HAP-1 (cell line): ENCODE measurements around the gene SPATC1L.
"Not testable (repeated sequence)": the region's sequence is repeated elsewhere in the genome, so short reads cannot be mapped to it uniquely, and the experiment has no call there.

Experiments used
- DNase-seq, 2 experiments: peaks; one replicate each; pipeline ENCODE4 v3.0.0-alpha.2; 2016 to 2020; ENCODE audit warnings: low spot score in 2 of 2
- H3K27me3 ChIP-seq: fragments of 250-450 bp; sonication (Bioruptor Pico); 2 replicates; pipeline ENCODE4 v1.5.1; 2020; ENCODE audit warnings: low read depth, mild to moderate bottlenecking, moderate library complexity
- H3K36me3 ChIP-seq: fragments of 250-450 bp; sonication (Bioruptor Pico); replicated peaks from 2 replicates; pipeline ENCODE4 v1.5.1; 2020; ENCODE audit warnings: mild to moderate bottlenecking
- H3K4me1 ChIP-seq: fragments of 250-450 bp; sonication (Bioruptor Pico); 2 replicates; pipeline ENCODE4 v1.5.1; 2020; ENCODE audit warnings: mild to moderate bottlenecking
- H3K4me3 ChIP-seq: fragments of 250-450 bp; sonication (Bioruptor Pico); 2 replicates; pipeline ENCODE4 v1.5.1; 2020; ENCODE audit warnings: mild to moderate bottlenecking, moderate library complexity
- H3K9me3 ChIP-seq: fragments of 250-450 bp; sonication (Bioruptor Pico); 2 replicates; pipeline ENCODE4 v1.5.1; 2020; ENCODE audit warnings: mild to moderate bottlenecking, moderate library complexity
- in situ Hi-C: fragments of 300-500 bp; cut with MboI; formaldehyde crosslinking; loops from 3 replicates; pipeline ENCODE4 v1.14.3; 2020; ENCODE audit warnings: low sequenced_read_pairs, inconsistent platforms, mixed read lengths

SPATC1L gene

GRCh38 chr21:46210378-46211136 lies 26.3 kb upstream of the SPATC1L start:
- Histone ChIP-seq H3K4me3 (no peak overlapping the region), H3K27me3 (no peaks in the 10 kb centered on the region), H3K36me3 (peaks cover 51% of the 10 kb centered on the region), H3K9me3 (no peaks in the 10 kb centered on the region), H3K4me1 (no peaks in the 10 kb centered on the region)
- in situ Hi-C loops, result no loop called here
- DNase-seq, result no peak

- no peaks in the 10 kb centered on the region for H3K27me3 ChIP-seq
- H3K9me3 ChIP-seq, result no peaks in the 10 kb centered on the region
- no peak for DNase-seq
- in situ Hi-C loops, result no loop called here
- peaks cover 58% of the 10 kb centered on the region for H3K36me3 ChIP-seq
- no peaks in the 10 kb centered on the region for H3K4me1 ChIP-seq
- no peak overlapping the region for H3K4me3 ChIP-seq
These were observed 24.8 kb upstream of the SPATC1L start for GRCh38 chr21:46208761-46209721.

- Histone ChIP-seq H3K36me3 (peaks cover 56% of the 10 kb centered on the region), H3K9me3 (no peaks in the 10 kb centered on the region), H3K4me3 (no peak overlapping the region), H3K27me3 (no peaks in the 10 kb centered on the region), H3K4me1 (no peaks in the 10 kb centered on the region)
- in situ Hi-C loops, result no loop called here
- DNase-seq, result no peak
These were observed 23.8 kb upstream of the SPATC1L start for GRCh38 chr21:46207920-46208591.

DNA sequence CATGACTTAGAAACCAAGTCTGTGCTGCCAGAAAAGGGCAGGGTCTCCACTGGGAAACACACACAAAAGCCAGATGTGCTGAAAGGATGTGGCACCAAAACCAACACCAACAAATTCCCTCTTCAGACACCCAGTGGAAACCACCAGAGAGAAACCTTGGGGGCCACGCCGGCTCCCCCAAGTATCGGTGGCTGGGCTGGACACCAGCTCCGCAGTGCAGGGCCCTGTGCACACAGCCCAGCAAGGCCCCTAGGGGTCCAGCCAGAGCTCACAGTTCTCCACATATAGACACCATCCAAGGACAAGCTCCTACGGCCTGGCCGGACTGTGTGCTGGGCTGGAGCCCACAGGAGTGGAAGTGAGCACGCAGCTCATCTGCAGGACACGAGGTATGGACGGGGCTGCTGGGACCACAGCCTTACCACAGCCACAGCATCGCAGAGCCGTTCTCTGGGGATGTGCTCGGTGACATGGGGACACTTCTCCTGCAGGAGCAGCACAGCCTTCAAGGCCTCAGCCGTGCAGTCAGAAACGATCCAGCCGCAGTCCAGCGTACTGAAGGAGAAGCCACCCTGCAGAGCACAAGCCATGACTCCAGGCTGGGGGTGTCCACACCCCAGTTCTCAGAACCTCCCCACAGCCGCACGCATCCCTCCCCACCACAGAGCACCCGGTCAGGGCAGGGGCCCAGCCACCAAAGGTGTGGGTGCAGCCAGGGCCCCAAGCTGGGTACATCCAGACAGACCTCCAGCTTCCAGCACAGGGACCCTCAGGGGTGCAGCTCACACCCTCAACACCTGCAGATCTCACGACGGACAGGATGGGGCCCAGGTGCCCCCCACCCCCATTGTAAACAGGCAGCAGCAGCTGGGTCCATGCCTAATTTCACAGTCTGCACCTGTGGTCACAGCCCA lies 23.0 kb upstream of the SPATC1L start:
- no peak for DNase-seq
- Histone ChIP-seq H3K36me3 (peaks cover 60% of the 10 kb centered on the region), H3K27me3 (no peaks in the 10 kb centered on the region), H3K4me3 (no peak overlapping the region), H3K4me1 (no peaks in the 10 kb centered on the region), H3K9me3 (no peaks in the 10 kb centered on the region)
- in situ Hi-C loops, result no loop called here

- Histone ChIP-seq H3K4me1 (no peaks in the 10 kb centered on the region), H3K9me3 (no peaks in the 10 kb centered on the region), H3K36me3 (peaks cover 60% of the 10 kb centered on the region), H3K4me3 (no peak overlapping the region), H3K27me3 (no peaks in the 10 kb centered on the region)
- no peak for DNase-seq
- in situ Hi-C loops, result no loop called here
These were observed 22.1 kb upstream of the SPATC1L start for GRCh38 chr21:46206163-46207005.

- Histone ChIP-seq H3K4me3 (no peak overlapping the region), H3K27me3 (no peaks in the 10 kb centered on the region), H3K9me3 (no peaks in the 10 kb centered on the region), H3K36me3 (peaks cover 58% of the 10 kb centered on the region), H3K4me1 (no peaks in the 10 kb centered on the region)
- in situ Hi-C loops, result no loop called here
- no peak for DNase-seq
These were observed 21.5 kb upstream of the SPATC1L start for GRCh38 chr21:46205766-46206162.

- DNase-seq, result no peak
These were observed 20.9 kb upstream of the SPATC1L start for GRCh38 chr21:46205166-46205565.

GRCh38 chr21:46203203-46203600 lies 18.9 kb upstream of the SPATC1L start:
- H3K36me3 ChIP-seq, result peaks cover 60% of the 10 kb centered on the region
- no peak overlapping the region for H3K4me3 ChIP-seq
- no peaks in the 10 kb centered on the region for H3K27me3 ChIP-seq
- in situ Hi-C loops, result no loop called here
- no peaks in the 10 kb centered on the region for H3K9me3 ChIP-seq
- H3K4me1 ChIP-seq, result no peaks in the 10 kb centered on the region
- DNase-seq, result no peak

More at GRCh38 chr21:46205166-46205565, 20.9 kb upstream of the SPATC1L start:
- no peak overlapping the region for H3K4me3 ChIP-seq
- no peaks in the 10 kb centered on the region for H3K27me3 ChIP-seq
- H3K4me1 ChIP-seq, result no peaks in the 10 kb centered on the region
- in situ Hi-C loops, result no loop called here
- peaks cover 55% of the 10 kb centered on the region for H3K36me3 ChIP-seq
- no peaks in the 10 kb centered on the region for H3K9me3 ChIP-seq

DNA sequence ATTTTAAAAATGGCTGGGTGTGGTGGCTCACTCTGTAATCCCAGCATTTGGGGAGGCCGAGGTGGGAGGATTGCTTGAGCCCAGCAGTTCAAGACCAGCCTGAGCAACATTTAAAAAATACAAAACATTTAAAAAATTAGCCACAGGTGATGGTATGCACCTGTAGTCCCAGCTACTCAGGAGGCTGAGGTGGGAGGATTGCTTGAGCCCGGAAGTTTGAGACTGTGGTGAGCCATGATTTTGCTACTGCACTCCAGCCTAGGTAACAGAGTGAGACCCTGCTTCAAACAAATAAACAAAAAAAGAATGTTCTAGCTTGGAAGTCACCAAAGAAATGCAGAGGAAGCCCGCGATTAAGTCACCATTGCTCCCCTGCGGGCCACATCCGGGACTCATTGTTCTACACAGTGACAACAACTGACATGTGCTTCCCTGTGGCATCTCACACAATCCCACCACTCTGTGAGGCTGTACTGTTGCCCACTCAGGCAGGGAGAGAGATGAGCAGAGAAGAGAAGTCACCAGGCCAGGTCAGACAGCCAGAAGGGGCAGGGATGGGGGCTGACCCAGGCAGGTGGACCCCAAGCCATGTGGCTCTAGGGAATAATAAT lies 18.4 kb upstream of the SPATC1L start:
- no peak for DNase-seq
- in situ Hi-C loops, result no loop called here
- no peaks in the 10 kb centered on the region for H3K4me1 ChIP-seq

GRCh38 chr21:46200877-46201803 lies 16.9 kb upstream of the SPATC1L start:
- H3K9me3 ChIP-seq, in situ Hi-C loops, H3K4me3 ChIP-seq, H3K27me3 ChIP-seq, DNase-seq, H3K4me1 ChIP-seq: not testable (repeated sequence)
- peaks cover 53% of the 10 kb centered on the region for H3K36me3 ChIP-seq

More for the DNA sequence above, 18.4 kb upstream of the SPATC1L start:
- Histone ChIP-seq H3K27me3 (no peaks in the 10 kb centered on the region), H3K4me3 (no peak overlapping the region), H3K9me3 (no peaks in the 10 kb centered on the region), H3K36me3 (peaks cover 54% of the 10 kb centered on the region)
